ENCODE results near the gene CTTNBP2NL.
"Not testable (repeated sequence)": the region's sequence is repeated elsewhere in the genome, so short reads cannot be mapped to it uniquely, and the experiment has no call there.

CTTNBP2NL gene

GRCh38 chr1:112423666-112424065 lies 27.7 kb downstream of the CTTNBP2NL start:
- H3K9me3 ChIP-seq (ENCODE audit: control insufficient read depth, insufficient read depth, low read depth, low read length); H3K27ac ChIP-seq (ENCODE audit: extremely low read depth, low read depth, low read length); H3K4me3 ChIP-seq (ENCODE audit: low read depth, low read length); H3K4me1 ChIP-seq (ENCODE audit: control insufficient read depth, insufficient read depth, low read length); H3K36me3 ChIP-seq (ENCODE audit: control insufficient read depth in 2 of 2, insufficient read depth in 1 of 2, low read length in 2 of 2); POLR2A ChIA-PET: not testable (repeated sequence)
- CTCF ChIA-PET, result interaction anchor here (0.7 kb wide), 1 partner anchor 15 kb away, joined by 6 read pairs; no protein-coding TSS in a partner anchor

- H3K36me3 ChIP-seq (ENCODE audit: control insufficient read depth in 2 of 2, insufficient read depth in 1 of 2, low read length in 2 of 2), result peaks cover 2 to 11% of the 10 kb centered on the region in 2 experiments; a peak in 2 of 3 replicates
- CTCF ChIA-PET, result interaction anchor here (0.6 to 1.1 kb wide), 2 partner anchors 35 to 38 kb away, joined by 3 read pairs; no protein-coding TSS in a partner anchor
- no peaks in the 10 kb centered on the region for H3K9me3 ChIP-seq (ENCODE audit: control insufficient read depth, insufficient read depth, low read depth, low read length)
- H3K4me1 ChIP-seq (ENCODE audit: control insufficient read depth, insufficient read depth, low read length), result no peaks in the 10 kb centered on the region
- no peak overlapping the region for H3K27ac ChIP-seq (ENCODE audit: extremely low read depth, low read depth, low read length)
- TF ChIP-seq ZBTB8A (tag by site-specific recombination; IDR thresholded peaks at IDR 0.05) (no peak), ZNF621 (tag by site-specific recombination; IDR thresholded peaks at IDR 0.05) (no peak), ZBTB20 (tag by site-specific recombination; IDR thresholded peaks at IDR 0.05) (no peak), ZNF664 (tag by site-specific recombination; IDR thresholded peaks at IDR 0.05) (no peak), ZNF658 (tag by site-specific recombination; IDR thresholded peaks at IDR 0.05) (no peak), ZNF302 (tag by site-specific recombination; IDR thresholded peaks at IDR 0.05; ENCODE audit: low read depth) (no peak), ATF2 (tag by site-specific recombination; IDR thresholded peaks at IDR 0.05; ENCODE audit: low read depth) (no peak), ZNF544 (tag by site-specific recombination; IDR thresholded peaks at IDR 0.05) (no peak)
- POLR2A ChIA-PET, result interaction anchor here (0.6 kb wide), 1 partner anchor 36 kb away, joined by 3 read pairs; no protein-coding TSS in a partner anchor
- no peak overlapping the region for H3K4me3 ChIP-seq (ENCODE audit: low read depth, low read length)
Observed at GRCh38 chr1:112429749-112430148, 33.7 kb downstream of the CTTNBP2NL start.

GRCh38 chr1:112431038-112431437 lies 35.0 kb downstream of the CTTNBP2NL start:
- ChIA-PET POLR2A (no interaction called here), CTCF (no interaction called here)
- Histone ChIP-seq H3K4me3 (ENCODE audit: low read depth, low read length) (no peak overlapping the region), H3K4me1 (ENCODE audit: control insufficient read depth, insufficient read depth, low read length) (no peaks in the 10 kb centered on the region), H3K27ac (ENCODE audit: extremely low read depth, low read depth, low read length) (no peak overlapping the region), H3K36me3 (ENCODE audit: control insufficient read depth in 2 of 2, insufficient read depth in 1 of 2, low read length in 2 of 2) (peaks cover 2 to 8% of the 10 kb centered on the region in 2 experiments; a peak in 2 of 3 replicates), H3K9me3 (ENCODE audit: control insufficient read depth, insufficient read depth, low read depth, low read length) (no peaks in the 10 kb centered on the region)
- TF ChIP-seq SCRT2 (tag by site-specific recombination; IDR thresholded peaks at IDR 0.05) (no peak), GLIS2 (tag by site-specific recombination; IDR thresholded peaks at IDR 0.05) (no peak), TRIM28 (IDR thresholded peaks at IDR 0.05; ENCODE audit: borderline replicate concordance, low read length) (no peak), ZNF214 (tag by site-specific recombination; IDR thresholded peaks at IDR 0.05; ENCODE audit: borderline replicate concordance) (no peak), ZNF138 (tag by site-specific recombination; IDR thresholded peaks at IDR 0.05; ENCODE audit: borderline replicate concordance) (no peak)

- Histone ChIP-seq H3K36me3 (ENCODE audit: control insufficient read depth in 2 of 2, insufficient read depth in 1 of 2, low read length in 2 of 2) (peaks cover 3 to 8% of the 10 kb centered on the region in 2 experiments; a peak in 2 of 3 replicates), H3K4me3 (ENCODE audit: low read depth, low read length) (no peak overlapping the region), H3K9me3 (ENCODE audit: control insufficient read depth, insufficient read depth, low read depth, low read length) (no peaks in the 10 kb centered on the region), H3K27ac (ENCODE audit: extremely low read depth, low read depth, low read length) (no peak overlapping the region), H3K4me1 (ENCODE audit: control insufficient read depth, insufficient read depth, low read length) (no peaks in the 10 kb centered on the region)
- POLR2A ChIA-PET, result no interaction called here
- CTCF ChIA-PET, result interaction anchor here (0.6 to 1.2 kb wide), 2 partner anchors 10 to 281 kb away, joined by 3 to 4 read pairs; no protein-coding TSS in a partner anchor
- TF ChIP-seq ZNF510 (tag by site-specific recombination; IDR thresholded peaks at IDR 0.05; ENCODE audit: insufficient replicate concordance) (no peak), ZNF132 (tag by site-specific recombination; IDR thresholded peaks at IDR 0.05; ENCODE audit: borderline replicate concordance) (no peak), BCL6B (tag by site-specific recombination; IDR thresholded peaks at IDR 0.05) (no peak), ZBTB49 (tag by site-specific recombination; IDR thresholded peaks at IDR 0.05; ENCODE audit: low read depth) (no peak), BCL11B (tag by site-specific recombination; IDR thresholded peaks at IDR 0.05; ENCODE audit: low read depth) (no peak), AEBP2 (tag by site-specific recombination; IDR thresholded peaks at IDR 0.05; ENCODE audit: borderline replicate concordance) (no peak), ZNF621 (tag by site-specific recombination; IDR thresholded peaks at IDR 0.05) (no peak), ZNF416 (tag by site-specific recombination; IDR thresholded peaks at IDR 0.05) (no peak), GLIS1 (tag by site-specific recombination; IDR thresholded peaks at IDR 0.05) (no peak), ZNF114 (tag by site-specific recombination; IDR thresholded peaks at IDR 0.05) (no peak), KLF1 (tag by site-specific recombination; IDR thresholded peaks at IDR 0.05) (no peak)
Observed at GRCh38 chr1:112435448-112435847, 39.4 kb downstream of the CTTNBP2NL start.

Data from HEK293 (cell line).